HG02610 (cell line): ENCODE data around the gene GTF2A2.
"Not testable (repeated sequence)": the region's sequence is repeated elsewhere in the genome, so short reads cannot be mapped to it uniquely, and the experiment has no call there.

Source experiments
- ATAC-seq: cut with Tn5 transposase; IDR thresholded peaks from one replicate; pipeline ENCODE4 v1.9.1; 2021; ENCODE audit warnings: mild to moderate bottlenecking, moderate library complexity; ENCODE audit not compliant: unreplicated experiment

Gene GTF2A2

GRCh38 chr15:59674361-59674877, 17.1 kb upstream of the GTF2A2 start:
- no peak for ATAC-seq

- ATAC-seq = no peak
Measured at GRCh38 chr15:59668556-59668955, 11.2 kb upstream of the GTF2A2 start.

GRCh38 chr15:59662260-59662659, 4.9 kb upstream of the GTF2A2 start:
- no peak for ATAC-seq

GRCh38 chr15:59659366-59659765, 2.1 kb upstream of the GTF2A2 start:
- no peak for ATAC-seq

GRCh38 chr15:59657635-59658125, 365 bp upstream of the GTF2A2 start:
- ATAC-seq = no peak

GRCh38 chr15:59654046-59654445, 3.3 kb downstream of the GTF2A2 start:
- ATAC-seq = no peak

- no peak for ATAC-seq
Measured at GRCh38 chr15:59649603-59650002, 7.7 kb downstream of the GTF2A2 start.

GRCh38 chr15:59647085-59647484, 10.2 kb downstream of the GTF2A2 start:
- ATAC-seq = no peak

GRCh38 chr15:59646277-59646676, 11.0 kb downstream of the GTF2A2 start:
- ATAC-seq = no peak

- ATAC-seq = not testable (repeated sequence)
Measured at GRCh38 chr15:59645812-59646211, 11.5 kb downstream of the GTF2A2 start.

GRCh38 chr15:59644756-59645155, 12.6 kb downstream of the GTF2A2 start:
- ATAC-seq = no peak

GRCh38 chr15:59642351-59642750, 15.0 kb downstream of the GTF2A2 start:
- ATAC-seq = no peak

- ATAC-seq = not testable (repeated sequence)
Measured at GRCh38 chr15:59637507-59637906, 19.8 kb downstream of the GTF2A2 start.

- no peak for ATAC-seq
Measured at GRCh38 chr15:59636184-59636583, 21.1 kb downstream of the GTF2A2 start.

- ATAC-seq = no peak
Measured at GRCh38 chr15:59632714-59633113, 24.6 kb downstream of the GTF2A2 start.

GRCh38 chr15:59622289-59622688, 35.0 kb downstream of the GTF2A2 start:
- ATAC-seq = peak; percentile 65

GRCh38 chr15:59618406-59618805, 38.9 kb downstream of the GTF2A2 start:
- no peak for ATAC-seq

- ATAC-seq = no peak
Measured at GRCh38 chr15:59616379-59616778, 40.9 kb downstream of the GTF2A2 start.

GRCh38 chr15:59615661-59616060, 41.7 kb downstream of the GTF2A2 start:
- no peak for ATAC-seq

GRCh38 chr15:59614153-59614552, 43.2 kb downstream of the GTF2A2 start:
- ATAC-seq = no peak

GRCh38 chr15:59611276-59612260, 45.7 kb downstream of the GTF2A2 start, which contains the start of gene GCNT3:
Gene GCNT3 (plus strand): TSS chr15:59611783. CDS start chr15:59618239, 6,456 bp downstream.
- no peak for ATAC-seq
